Adrenal gland (tissue), 19 donors: Measurements from ENCODE around the gene FAM118B. TPM values are rescaled to one million over a fixed set of nuclear protein-coding genes. Genes with fewer than 3 reads are reported as not detected.
A peak's percentile ranks its signal among the peaks of the same experiment; 100 is the strongest.

ENCODE experiments used
- DNase-seq, 7 donors: peaks; one replicate each; pipeline ENCODE4 v3.0.0-alpha.2; 2019 to 2020
- H3K27ac ChIP-seq, 5 donors: fragments of 200-600 bp; sonication (generic) in 4 of 5; 1 replicate in 3 of 5; 2 replicates in 2 of 5; pipeline versions ENCODE4 v1.5.1 to v1.8.0; 2016 to 2020; ENCODE audit warnings: mild to moderate bottlenecking in 1 of 5
- H3K27me3 ChIP-seq: fragments of 200-600 bp; 2 replicates; pipeline ENCODE4 v1.8.0; 2021
- H3K36me3 ChIP-seq, 2 donors: fragments of 200-600 bp; replicated peaks in 1 of 2; 1 replicate in 1 of 2; 2 replicates in 1 of 2; pipeline versions ENCODE4 v1.5.1 to v1.8.0; 2018 to 2022
- H3K4me1 ChIP-seq, 2 donors: fragments of 200-600 bp; replicated peaks in 1 of 2; 1 replicate in 1 of 2; 2 replicates in 1 of 2; pipeline versions ENCODE4 v1.5.1 to v1.8.0; 2018 to 2021
- H3K4me3 ChIP-seq, 4 donors: fragments of 200-600 bp; sonication (generic) in 3 of 4; one replicate each; pipeline ENCODE4 v1.5.1; 2016 to 2018
- H3K9me3 ChIP-seq, 3 donors: fragments of 200-600 bp; sonication (generic) in 1 of 3; replicated peaks in 1 of 3; 1 replicate in 2 of 3; 2 replicates in 1 of 3; pipeline versions ENCODE4 v1.5.1 to v1.8.0; 2016 to 2021
- POLR2A ChIP-seq, 2 donors: fragments of 450-650 bp; IDR thresholded peaks; one replicate each; pipeline ENCODE4 v1.6.1; 2017; ENCODE audit warnings: antibody characterized with exemption in 2 of 2, mild to moderate bottlenecking in 2 of 2, moderate library complexity in 1 of 2
- WGBS, 4 donors: extraction: QIAGEN DNeasy Blood & Tissue Kit in 2 of 4; methylation state at CpG; one replicate each; pipeline versions ENCODE4 v1.1.5 to v1.1.7; 2013 to 2017; 5-methylcytosine and 5-hydroxymethylcytosine counted together
- intact Hi-C, 2 donors: fragments of 100-400 bp; cut with DNase I; formaldehyde crosslinking; loops; one replicate each; pipeline versions ENCODE4 v1.14.1 to v1.15.0; 2022 to 2023
- long read RNA-seq, 10 donors: library from polyadenylated mRNA in 3 of 10; unstranded in 2 of 10; stranded (forward) in 1 of 10; transcript quantifications; one replicate each; pipeline ENCODE4 v2.0.0 and lab custom pipeline, GENCODE V29; 2021 to 2026
- polyA plus RNA-seq, 3 donors: library from polyadenylated mRNA; stranded (reverse); fragments of 200-250 nt in 2 of 3; fragments of 350-450 nt in 1 of 3; fragmentation: Illumina TruSeq in 1 of 3; extraction: RNeasy Lipid Tissue Mini Kit (QIAGEN cat#74804) in 1 of 3; gene quantifications; one replicate each; pipeline ENCODE4 v1.2.3, GENCODE V29; 2013 to 2014
- total RNA-seq, 9 donors: library from RNA; depleted of rRNA in 4 of 9; stranded (reverse); fragments of >200 nt in 4 of 9; fragments of 120-200 nt in 1 of 9; fragmentation: NEBNext Ultra II Directional in 1 of 9; extraction: Animal tissue kit (Norgen Biotek cat#: 25700) in 1 of 9; gene quantifications; one replicate each; pipeline versions ENCODE4 v1.1.0 to v1.2.4, GENCODE V29; 2013 to 2023
- TF ChIP-seq, protein P1 (sequence below), 6 experiments: fragments of 450-650 bp in 4 of 6; fragments of 200-600 bp in 2 of 6; sonication (generic) in 1 of 6; IDR thresholded peaks; 1 replicate in 5 of 6; 2 replicates in 1 of 6; pipeline versions ENCODE4 v1.5.1 to v1.8.0; 2016 to 2021; ENCODE audit warnings: antibody characterized with exemption in 6 of 6, mild to moderate bottlenecking in 2 of 6, moderate library complexity in 1 of 6
- donor health status: healthy with polysubstance abuse.
- donor health status: Bipolar disorder and iron deficiency.
- donor health status: DM: yes; HTN: yes; CAD: no.
- donor health status: DM: no; HTN: no; CAD: no.
- donor health status: DM: no; HTN: no; CAD: no.
- donor health status: DM: yes; HTN: yes; CAD: no.

The FAM118B gene
- 10 to 100 TPM; 12.0 to 26.6 (median 17.2) TPM for total RNA-seq
- 10 to 100 TPM in 1 of 3 donors, 1 to 10 TPM in 2; 5.8 to 17.0 (median 8.8) TPM for polyA plus RNA-seq
- long read RNA-seq, donor 1, transcript FAM118B-209 (9 exons, 2,402 nt): major isoform, 6 of 19 reads
- long read RNA-seq, donor 1, partial matches to known transcripts: 11 of 19 reads
- long read RNA-seq, donor 1, other reads (novel, unspliced or antisense): 0 of 19 reads
- long read RNA-seq, donor 2, partial matches to known transcripts: 37 of 48 reads
- long read RNA-seq, donor 2, other reads (novel, unspliced or antisense): 7 of 48 reads
- long read RNA-seq, donor 3, partial matches to known transcripts: 0 of 3 reads
- long read RNA-seq, donor 3, other reads (novel, unspliced or antisense): 0 of 3 reads
- long read RNA-seq, donor 4, partial matches to known transcripts: 1 of 14 reads
- long read RNA-seq, donor 4, other reads (novel, unspliced or antisense): 8 of 14 reads
- long read RNA-seq, donor 5, transcript FAM118B-209 (9 exons, 2,402 nt): major isoform, 7 of 14 reads
- long read RNA-seq, donor 5, partial matches to known transcripts: 1 of 14 reads
- long read RNA-seq, donor 5, other reads (novel, unspliced or antisense): 5 of 14 reads
- long read RNA-seq, donor 6, partial matches to known transcripts: 1 of 11 reads
- long read RNA-seq, donor 6, other reads (novel, unspliced or antisense): 6 of 11 reads
- long read RNA-seq, donor 7, partial matches to known transcripts: 0 of 1 reads
- long read RNA-seq, donor 7, other reads (novel, unspliced or antisense): 0 of 1 reads
- long read RNA-seq, donor 8, partial matches to known transcripts: 0 of 4 reads
- long read RNA-seq, donor 8, other reads (novel, unspliced or antisense): 0 of 4 reads
- long read RNA-seq, donor 9, partial matches to known transcripts: 13 of 30 reads
- long read RNA-seq, donor 9, other reads (novel, unspliced or antisense): 13 of 30 reads
- long read RNA-seq, donor 10, partial matches to known transcripts: 0 of 2 reads
- long read RNA-seq, donor 10, other reads (novel, unspliced or antisense): 0 of 2 reads

DNA sequence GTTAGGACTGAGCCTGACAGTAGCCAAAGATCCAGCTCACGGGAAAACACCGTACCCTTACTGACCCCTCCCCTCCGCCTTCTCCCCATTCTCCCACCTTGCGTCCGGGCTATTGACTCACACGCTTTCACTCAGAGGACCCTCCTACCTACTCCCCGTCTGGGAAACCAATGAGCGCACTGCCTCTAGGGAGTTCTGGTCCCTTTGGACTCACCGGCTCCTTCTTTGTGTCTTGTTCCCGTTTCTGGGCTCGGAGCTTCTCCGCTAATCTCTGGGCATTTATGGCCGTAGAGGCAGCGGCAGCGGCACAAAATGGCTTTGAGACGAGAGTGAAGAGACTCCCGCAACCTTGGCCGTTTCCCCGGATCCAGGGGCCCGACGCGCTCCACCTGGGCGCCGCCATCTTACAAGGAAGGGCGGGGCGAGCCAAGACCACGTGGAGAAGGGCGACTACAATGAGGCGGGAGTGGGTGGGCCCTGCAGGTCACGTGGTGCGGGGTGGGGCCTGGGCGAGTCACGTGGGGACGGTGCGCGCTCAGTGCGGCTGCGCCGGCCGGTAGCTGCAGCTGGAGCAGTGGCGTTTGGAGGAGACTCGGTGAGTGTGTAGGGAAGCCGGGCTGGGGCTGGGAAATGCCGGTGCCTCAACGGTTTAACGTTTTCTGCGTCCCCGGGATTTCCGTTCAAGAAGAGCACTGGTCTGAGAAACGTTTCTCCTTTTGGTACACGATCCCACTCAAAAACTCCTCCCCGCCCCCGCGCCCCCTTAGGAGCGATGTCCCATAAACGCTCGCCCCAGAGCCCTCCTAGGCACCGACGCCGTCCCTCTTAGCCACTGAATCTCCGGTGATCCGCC is at the start of gene FAM118B, which contains the start of gene RPUSD4:
TSS of gene FAM118B (plus strand) at position 547 of the 853 bp plus-strand sequence. CDS start 23,220 bp downstream, outside the sequence.
TSS of gene RPUSD4 (minus strand) at position 415 of the 853 bp plus-strand sequence. CDS start at position 403, 12 bp downstream.
- intact Hi-C loops: loop anchor here (5.0 to 10.0 kb wide), 2 partner anchors 53 to 56 kb away; partner anchors contain the start of genes FOXRED1 (in 2 of the 2) and SRPRA (in 2 of the 2)
- peak; percentile 98 to 99 (median 99) for DNase-seq
- Histone ChIP-seq H3K4me3 (peak within 1 kb of the TSS; percentile 59 to 88 (median 86)), H3K27me3 (no peaks in the 10 kb centered on the region), H3K4me1 (peaks cover 4 to 20% of the 10 kb centered on the region in 2 donors), H3K27ac (peak within 1 kb of the TSS in 4 of 5 donors; percentile 24 to 63 (median 35)), H3K9me3 (no peaks in the 10 kb centered on the region), H3K36me3 (peaks cover 0 to 20% of the 10 kb centered on the region in 2 donors)
- peak in 1 of 2 donors; percentile 86 for TF ChIP-seq POLR2A (IDR thresholded peaks at IDR 0.05)
- TF ChIP-seq, protein P1, sequence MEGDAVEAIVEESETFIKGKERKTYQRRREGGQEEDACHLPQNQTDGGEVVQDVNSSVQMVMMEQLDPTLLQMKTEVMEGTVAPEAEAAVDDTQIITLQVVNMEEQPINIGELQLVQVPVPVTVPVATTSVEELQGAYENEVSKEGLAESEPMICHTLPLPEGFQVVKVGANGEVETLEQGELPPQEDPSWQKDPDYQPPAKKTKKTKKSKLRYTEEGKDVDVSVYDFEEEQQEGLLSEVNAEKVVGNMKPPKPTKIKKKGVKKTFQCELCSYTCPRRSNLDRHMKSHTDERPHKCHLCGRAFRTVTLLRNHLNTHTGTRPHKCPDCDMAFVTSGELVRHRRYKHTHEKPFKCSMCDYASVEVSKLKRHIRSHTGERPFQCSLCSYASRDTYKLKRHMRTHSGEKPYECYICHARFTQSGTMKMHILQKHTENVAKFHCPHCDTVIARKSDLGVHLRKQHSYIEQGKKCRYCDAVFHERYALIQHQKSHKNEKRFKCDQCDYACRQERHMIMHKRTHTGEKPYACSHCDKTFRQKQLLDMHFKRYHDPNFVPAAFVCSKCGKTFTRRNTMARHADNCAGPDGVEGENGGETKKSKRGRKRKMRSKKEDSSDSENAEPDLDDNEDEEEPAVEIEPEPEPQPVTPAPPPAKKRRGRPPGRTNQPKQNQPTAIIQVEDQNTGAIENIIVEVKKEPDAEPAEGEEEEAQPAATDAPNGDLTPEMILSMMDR (IDR thresholded peaks at IDR 0.05): no peak
- 0 to 1% (median 1%) methylated on average over 33 to 62 of the region's 62 CpGs for WGBS, 4 donors

DNA sequence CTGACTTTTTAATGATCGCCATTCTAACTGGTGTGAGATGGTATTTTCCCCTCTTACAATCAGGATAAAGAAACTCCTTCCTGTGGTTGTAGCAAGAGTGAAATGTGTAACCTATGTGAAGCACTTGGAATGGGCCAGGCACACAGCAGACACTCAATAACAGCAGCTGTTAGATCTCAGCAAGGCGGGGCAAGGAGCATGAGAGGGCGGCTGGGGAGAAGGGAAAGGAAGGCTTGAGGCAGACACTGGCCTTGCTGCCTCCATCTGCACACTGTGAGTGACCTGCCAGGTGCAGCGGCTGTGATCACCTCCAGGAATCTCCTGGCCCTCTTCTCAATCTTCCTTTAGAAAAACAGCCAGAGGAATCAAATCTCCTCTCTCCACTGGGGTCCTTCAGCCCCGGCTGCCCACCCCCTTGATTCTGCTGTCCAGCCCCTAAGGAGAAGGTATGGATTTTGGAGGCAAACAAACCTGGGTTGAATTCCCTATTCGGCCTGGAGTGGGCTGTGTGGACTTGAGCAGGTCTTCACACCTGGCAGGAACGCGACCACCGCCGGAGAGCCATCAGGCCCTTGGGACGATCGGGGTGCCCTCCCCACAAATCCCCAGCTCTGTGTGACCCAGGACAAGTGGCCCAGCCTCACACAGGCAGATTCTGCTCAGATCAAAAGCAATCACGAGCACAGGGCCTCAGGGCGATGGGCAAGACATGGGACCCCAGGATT is 49.1 kb upstream of the FAM118B start:
- no peak for TF ChIP-seq POLR2A (IDR thresholded peaks at IDR 0.05)
- TF ChIP-seq, protein P1 (IDR thresholded peaks at IDR 0.05): no peak
- H3K36me3 ChIP-seq: no peaks in the 10 kb centered on the region
- H3K9me3 ChIP-seq: no peaks in the 10 kb centered on the region
- H3K27ac ChIP-seq: no peak overlapping the region
- DNase-seq: no peak
- H3K4me3 ChIP-seq: no peak overlapping the region
- intact Hi-C loops: no loop called here
- no peaks in the 10 kb centered on the region for H3K4me1 ChIP-seq
- 88 to 98% (median 91%) methylated on average over 6 to 14 of the region's 14 CpGs for WGBS, 4 donors
- no peaks in the 10 kb centered on the region for H3K27me3 ChIP-seq

DNA sequence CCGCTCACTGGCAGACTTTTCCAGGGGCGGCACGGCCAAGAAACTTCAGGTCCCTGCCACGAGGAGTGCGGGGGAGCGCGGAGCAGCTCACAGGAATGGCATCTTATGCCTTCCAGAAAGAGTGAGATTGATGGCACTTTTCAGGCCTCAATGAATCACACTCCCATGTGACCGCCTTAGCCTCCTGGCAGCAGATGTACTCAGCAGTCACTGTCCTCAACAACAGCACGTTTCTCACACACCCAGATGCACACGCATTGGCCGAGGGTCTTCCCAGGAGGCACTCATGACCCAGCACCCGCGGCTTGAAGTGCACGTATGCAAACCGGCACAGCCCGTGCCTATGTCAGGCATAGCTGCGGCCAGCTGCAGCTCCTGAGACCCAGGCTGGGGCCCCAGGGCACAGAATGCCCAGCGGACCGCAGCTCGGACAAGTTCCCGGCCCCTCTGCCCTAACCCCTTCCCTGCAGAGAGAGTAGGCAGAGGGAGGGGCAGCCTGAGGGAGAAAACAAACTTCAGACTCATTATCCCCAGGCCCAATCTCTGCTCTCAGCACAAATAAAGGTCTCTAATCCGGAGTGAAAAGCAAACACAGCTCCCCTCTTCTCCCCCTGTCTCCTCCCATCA is 48.4 kb upstream of the FAM118B start:
- TF ChIP-seq, protein P1 (IDR thresholded peaks at IDR 0.05): no peak
- Histone ChIP-seq H3K27me3 (no peaks in the 10 kb centered on the region), H3K4me1 (no peaks in the 10 kb centered on the region), H3K36me3 (no peaks in the 10 kb centered on the region), H3K27ac (no peak overlapping the region), H3K9me3 (no peaks in the 10 kb centered on the region), H3K4me3 (no peak overlapping the region)
- WGBS, 4 donors: 60 to 74% (median 65%) methylated on average over 7 to 22 of the region's 22 CpGs
- intact Hi-C loops: no loop called here
- DNase-seq: peak in 3 of 7 donors; percentile 24 to 57 (median 35)
